ENCODE results near the gene KDM4B.

Gene KDM4B

GRCh38 chr19:4984438-4984990, 15.6 kb downstream of the KDM4B start:
- no peak for DNase-seq (ENCODE audit: low read depth in 1 of 2, low spot score in 1 of 2)

- no peak for DNase-seq (ENCODE audit: low read depth in 1 of 2, low spot score in 1 of 2)
Observed at GRCh38 chr19:4985551-4985991, 16.7 kb downstream of the KDM4B start.

- DNase-seq (ENCODE audit: low read depth in 1 of 2, low spot score in 1 of 2), result no peak
Observed at GRCh38 chr19:4986056-4986455, 17.1 kb downstream of the KDM4B start.

- DNase-seq (ENCODE audit: low read depth in 1 of 2, low spot score in 1 of 2), result no peak
Observed at GRCh38 chr19:4986471-4986891, 17.6 kb downstream of the KDM4B start.

- DNase-seq (ENCODE audit: low read depth in 1 of 2, low spot score in 1 of 2), result no peak
Observed at GRCh38 chr19:4987256-4987655, 18.3 kb downstream of the KDM4B start.

GRCh38 chr19:4987692-4988370, 18.9 kb downstream of the KDM4B start:
- DNase-seq (ENCODE audit: low read depth in 1 of 2, low spot score in 1 of 2), result no peak

- DNase-seq (ENCODE audit: low read depth in 1 of 2, low spot score in 1 of 2), result no peak
Observed at GRCh38 chr19:4988770-4989251, 19.9 kb downstream of the KDM4B start.

GRCh38 chr19:4990306-4990705, 21.4 kb downstream of the KDM4B start:
- DNase-seq (ENCODE audit: low read depth in 1 of 2, low spot score in 1 of 2), result no peak

GRCh38 chr19:4991538-4991937, 22.6 kb downstream of the KDM4B start:
- no peak for DNase-seq (ENCODE audit: low read depth in 1 of 2, low spot score in 1 of 2)

GRCh38 chr19:4991996-4992698, 23.2 kb downstream of the KDM4B start:
- no peak for DNase-seq (ENCODE audit: low read depth in 1 of 2, low spot score in 1 of 2)

- no peak for DNase-seq (ENCODE audit: low read depth in 1 of 2, low spot score in 1 of 2)
Observed at GRCh38 chr19:4993683-4994082, 24.8 kb downstream of the KDM4B start.

GRCh38 chr19:4996701-4997100, 27.8 kb downstream of the KDM4B start:
- DNase-seq (ENCODE audit: low read depth in 1 of 2, low spot score in 1 of 2), result no peak

GRCh38 chr19:4997297-4997696, 28.4 kb downstream of the KDM4B start:
- DNase-seq (ENCODE audit: low read depth in 1 of 2, low spot score in 1 of 2), result no peak

- DNase-seq (ENCODE audit: low read depth in 1 of 2, low spot score in 1 of 2), result no peak
Observed at GRCh38 chr19:5000120-5000611, 31.3 kb downstream of the KDM4B start.

GRCh38 chr19:5001615-5002014, 32.7 kb downstream of the KDM4B start:
- no peak for DNase-seq (ENCODE audit: low read depth in 1 of 2, low spot score in 1 of 2)

- no peak for DNase-seq (ENCODE audit: low read depth in 1 of 2, low spot score in 1 of 2)
Observed at GRCh38 chr19:5002143-5002542, 33.2 kb downstream of the KDM4B start.

GRCh38 chr19:5003781-5004180, 34.9 kb downstream of the KDM4B start:
- no peak for DNase-seq (ENCODE audit: low read depth in 1 of 2, low spot score in 1 of 2)

- DNase-seq (ENCODE audit: low read depth in 1 of 2, low spot score in 1 of 2), result no peak
Observed at GRCh38 chr19:5005096-5005495, 36.2 kb downstream of the KDM4B start.

- DNase-seq (ENCODE audit: low read depth in 1 of 2, low spot score in 1 of 2), result no peak
Observed at GRCh38 chr19:5006201-5006600, 37.3 kb downstream of the KDM4B start.

GRCh38 chr19:5006821-5007220, 37.9 kb downstream of the KDM4B start:
- DNase-seq (ENCODE audit: low read depth in 1 of 2, low spot score in 1 of 2), result no peak

- no peak for DNase-seq (ENCODE audit: low read depth in 1 of 2, low spot score in 1 of 2)
Observed at GRCh38 chr19:5011476-5012238, 42.7 kb downstream of the KDM4B start.

Measured in activated T-helper 1 cell treated with anti-CD3 and anti-CD28 coated beads, Interleukin-2, amount 50 U/mL, for 16 hours (primary cell).